ENCODE measurements around the gene NF1. TPM values are rescaled to one million over a fixed set of nuclear protein-coding genes. Genes with fewer than 3 reads are reported as not detected.

Gene NF1
- total and polyA plus RNA-seq, 10 donors = 3.1 to 97.7 (median 58.3) TPM

- WGBS, 5 donors = 88 to 95% (median 91%) methylated on average over 2 of the region's 2 CpGs
Measured at GRCh38 chr17:31136319-31136718, 41.5 kb downstream of the NF1 start.

GRCh38 chr17:31140111-31140510 is 45.3 kb downstream of the NF1 start:
- intact Hi-C loops (cut with DNase I; ENCODE audit: low total_unique reads) = no loop called here
- H3K4me1 ChIP-seq = no peaks in the 10 kb centered on the region
- WGBS, 5 donors = 89 to 92% (median 91%) methylated on average over 3 of the region's 3 CpGs

More at GRCh38 chr17:31136319-31136718, 41.5 kb downstream of the NF1 start:
- TF ChIP-seq POLR2A (IDR thresholded peaks at IDR 0.05) = no peak
- TF ChIP-seq CTCF (IDR thresholded peaks at IDR 0.05 in 8 of 11, conservative IDR thresholded peaks at IDR 0.05 in 3 of 11) = no peak
- TF ChIP-seq POLR2AphosphoS5 (IDR thresholded peaks at IDR 0.05) = no peak
- Histone ChIP-seq H3K9me3 (no peaks in the 10 kb centered on the region), H3K27me3 (replicated peaks in 1 of 7) (no peaks in the 10 kb centered on the region), H3K27ac (no peak overlapping the region), H3K4me3 (no peak overlapping the region), H3K36me3 (peaks cover 0 to 25% (median 2%) of the 10 kb centered on the region in 6 donors), H3K4me1 (no peaks in the 10 kb centered on the region)
- intact Hi-C loops (cut with DNase I; ENCODE audit: low total_unique reads) = no loop called here
- no peak for DNase-seq

GRCh38 chr17:31144428-31144827 is 49.7 kb downstream of the NF1 start:
- intact Hi-C loops (cut with DNase I; ENCODE audit: low total_unique reads) = no loop called here
- TF ChIP-seq CTCF (IDR thresholded peaks at IDR 0.05 in 8 of 11, conservative IDR thresholded peaks at IDR 0.05 in 3 of 11) (no peak), POLR2A (IDR thresholded peaks at IDR 0.05) (no peak), POLR2AphosphoS5 (IDR thresholded peaks at IDR 0.05) (no peak)
- Histone ChIP-seq H3K4me1 (no peaks in the 10 kb centered on the region), H3K27me3 (replicated peaks in 1 of 7) (no peaks in the 10 kb centered on the region), H3K9me3 (no peaks in the 10 kb centered on the region), H3K27ac (no peak overlapping the region), H3K36me3 (peaks cover 0 to 16% (median 2%) of the 10 kb centered on the region in 6 donors), H3K4me3 (no peak overlapping the region)
- DNase-seq = no peak
- WGBS, 5 donors = 96 to 100% (median 98%) methylated on average over 3 of the region's 3 CpGs

More at GRCh38 chr17:31140111-31140510, 45.3 kb downstream of the NF1 start:
- Histone ChIP-seq H3K9me3 (no peaks in the 10 kb centered on the region), H3K4me3 (no peak overlapping the region), H3K27me3 (replicated peaks in 1 of 7) (no peaks in the 10 kb centered on the region), H3K27ac (no peak overlapping the region), H3K36me3 (peaks cover 0 to 25% (median 2%) of the 10 kb centered on the region in 6 donors)
- TF ChIP-seq POLR2AphosphoS5 (IDR thresholded peaks at IDR 0.05) (no peak), POLR2A (IDR thresholded peaks at IDR 0.05) (no peak), CTCF (IDR thresholded peaks at IDR 0.05 in 8 of 11, conservative IDR thresholded peaks at IDR 0.05 in 3 of 11) (no peak)
- no peak for DNase-seq

- Histone ChIP-seq H3K4me1 (no peaks in the 10 kb centered on the region), H3K4me3 (no peak overlapping the region), H3K27ac (no peak overlapping the region), H3K9me3 (no peaks in the 10 kb centered on the region), H3K36me3 (peaks cover 0 to 12% (median 2%) of the 10 kb centered on the region in 6 donors), H3K27me3 (replicated peaks in 1 of 7) (no peaks in the 10 kb centered on the region)
- TF ChIP-seq POLR2A (IDR thresholded peaks at IDR 0.05) = no peak
- no peak for TF ChIP-seq CTCF (IDR thresholded peaks at IDR 0.05 in 8 of 11, conservative IDR thresholded peaks at IDR 0.05 in 3 of 11)
- TF ChIP-seq POLR2AphosphoS5 (IDR thresholded peaks at IDR 0.05) = no peak
- no peak for DNase-seq
- intact Hi-C loops (cut with DNase I; ENCODE audit: low total_unique reads) = no loop called here
- 80 to 83% (median 83%) methylated on average over 7 of the region's 7 CpGs for WGBS, 5 donors
Measured at GRCh38 chr17:31144836-31145235, 50.1 kb downstream of the NF1 start.
